ENCODE measurements around the gene ANKRD27. TPM values are rescaled to one million over a fixed set of nuclear protein-coding genes. Genes with fewer than 3 reads are reported as not detected.

Gene ANKRD27
- total RNA-seq, 4 donors from 2014 or later, result 14.7 to 44.3 (median 34.6) TPM

DNA sequence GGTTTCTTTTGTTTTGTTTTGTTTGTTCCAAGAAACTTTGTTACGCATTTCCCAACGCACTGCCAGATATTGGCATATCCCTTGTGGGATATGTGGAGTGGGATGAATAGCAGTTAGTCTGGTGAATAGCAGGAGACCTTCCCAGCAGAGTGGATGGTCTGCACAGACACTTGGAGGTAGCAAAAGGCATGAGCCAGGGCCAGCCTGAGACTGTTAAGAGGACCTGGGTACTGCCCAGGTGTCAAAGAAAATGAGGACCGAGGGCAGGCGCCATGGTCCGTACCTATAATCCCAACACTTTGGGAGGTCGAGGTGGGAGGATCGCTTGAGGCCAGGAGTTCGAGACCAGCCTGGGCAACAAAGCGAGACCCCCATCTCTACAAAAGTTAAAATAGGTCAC lies 107.5 kb downstream of the ANKRD27 start:
- no peak for DNase-seq
- in situ Hi-C loops (cut with MboI; ENCODE audit: low pct_ligation_motif_present in 1 of 4, low pct_unique_long_range_greater_than_20kb in 1 of 4, low sequenced_read_pairs in 3 of 4), result loop anchor here (25.0 kb wide), 2 partner anchors 230 to 255 kb away; partner anchors contain the start of gene ZNF507 (in 1 of the 4)
- TF ChIP-seq, protein P1, sequence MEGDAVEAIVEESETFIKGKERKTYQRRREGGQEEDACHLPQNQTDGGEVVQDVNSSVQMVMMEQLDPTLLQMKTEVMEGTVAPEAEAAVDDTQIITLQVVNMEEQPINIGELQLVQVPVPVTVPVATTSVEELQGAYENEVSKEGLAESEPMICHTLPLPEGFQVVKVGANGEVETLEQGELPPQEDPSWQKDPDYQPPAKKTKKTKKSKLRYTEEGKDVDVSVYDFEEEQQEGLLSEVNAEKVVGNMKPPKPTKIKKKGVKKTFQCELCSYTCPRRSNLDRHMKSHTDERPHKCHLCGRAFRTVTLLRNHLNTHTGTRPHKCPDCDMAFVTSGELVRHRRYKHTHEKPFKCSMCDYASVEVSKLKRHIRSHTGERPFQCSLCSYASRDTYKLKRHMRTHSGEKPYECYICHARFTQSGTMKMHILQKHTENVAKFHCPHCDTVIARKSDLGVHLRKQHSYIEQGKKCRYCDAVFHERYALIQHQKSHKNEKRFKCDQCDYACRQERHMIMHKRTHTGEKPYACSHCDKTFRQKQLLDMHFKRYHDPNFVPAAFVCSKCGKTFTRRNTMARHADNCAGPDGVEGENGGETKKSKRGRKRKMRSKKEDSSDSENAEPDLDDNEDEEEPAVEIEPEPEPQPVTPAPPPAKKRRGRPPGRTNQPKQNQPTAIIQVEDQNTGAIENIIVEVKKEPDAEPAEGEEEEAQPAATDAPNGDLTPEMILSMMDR (IDR thresholded peaks at IDR 0.05), result no peak
- Histone ChIP-seq H3K4me1 (no peaks in the 10 kb centered on the region), H3K27ac (no peak overlapping the region), H3K4me3 (no peak overlapping the region), H3K36me3 (no peaks in the 10 kb centered on the region), H3K27me3 (no peaks in the 10 kb centered on the region), H3K9me3 (no peaks in the 10 kb centered on the region)
- WGBS, 2 donors (ENCODE audit: low coverage in 1 of 2), result 90 to 99% methylated on average over 9 of the region's 9 CpGs
- intact Hi-C loops (cut with DNase I; ENCODE audit: low total_unique reads), result no loop called here

DNA sequence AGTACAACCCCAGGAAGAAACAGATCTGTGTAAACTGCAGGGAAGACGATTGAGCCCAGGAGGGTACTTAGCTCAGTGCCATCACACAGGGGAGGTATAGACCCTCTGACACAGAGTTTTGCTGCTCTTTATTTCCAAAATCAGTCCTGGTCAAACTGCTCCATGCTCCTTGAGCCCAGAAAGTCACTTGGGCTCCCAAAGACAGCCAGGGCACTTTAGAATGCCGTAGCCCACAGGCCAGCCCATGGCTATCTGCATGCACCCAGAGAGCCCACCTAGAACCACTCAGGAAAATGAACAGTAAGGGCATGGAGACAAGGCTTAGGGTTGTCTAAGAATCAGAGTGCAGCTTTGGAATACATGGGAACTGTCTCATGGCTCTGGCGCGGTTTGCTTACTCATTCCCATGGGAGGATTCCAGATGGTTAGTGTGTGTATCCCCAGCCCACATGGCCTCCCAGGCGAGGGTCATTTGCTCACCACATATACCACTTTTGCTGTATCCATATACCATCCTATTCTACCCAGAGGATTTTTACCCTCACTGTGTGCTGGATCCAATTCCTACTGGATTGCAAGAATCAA lies 108.6 kb downstream of the ANKRD27 start:
- no peaks in the 10 kb centered on the region for H3K4me1 ChIP-seq
- DNase-seq, result no peak
- no peaks in the 10 kb centered on the region for H3K36me3 ChIP-seq
- intact Hi-C loops (cut with DNase I; ENCODE audit: low total_unique reads), result no loop called here
- no peak overlapping the region for H3K4me3 ChIP-seq
- no peaks in the 10 kb centered on the region for H3K27me3 ChIP-seq
- in situ Hi-C loops (cut with MboI; ENCODE audit: low pct_ligation_motif_present in 1 of 4, low pct_unique_long_range_greater_than_20kb in 1 of 4, low sequenced_read_pairs in 3 of 4), result loop anchor here (25.0 kb wide), 2 partner anchors 229 to 254 kb away; partner anchors contain the start of gene ZNF507 (in 1 of the 4)
- H3K27ac ChIP-seq, result no peak overlapping the region
- H3K9me3 ChIP-seq, result no peaks in the 10 kb centered on the region
- TF ChIP-seq EP300 (IDR thresholded peaks at IDR 0.05; ENCODE audit: low read depth) (no peak), POLR2A (IDR thresholded peaks at IDR 0.05) (no peak), POLR2AphosphoS5 (IDR thresholded peaks at IDR 0.05) (no peak)
- TF ChIP-seq, protein P1 (IDR thresholded peaks at IDR 0.05), result no peak
- WGBS, 2 donors (ENCODE audit: low coverage in 1 of 2), result 71 to 100% methylated on average over 1 to 5 of the region's 5 CpGs

- TF ChIP-seq POLR2AphosphoS5 (IDR thresholded peaks at IDR 0.05) (no peak), POLR2A (IDR thresholded peaks at IDR 0.05) (no peak), EP300 (IDR thresholded peaks at IDR 0.05; ENCODE audit: low read depth) (no peak)
- TF ChIP-seq, protein P1 (IDR thresholded peaks at IDR 0.05), result no peak
- in situ Hi-C loops (cut with MboI; ENCODE audit: low pct_ligation_motif_present in 1 of 4, low pct_unique_long_range_greater_than_20kb in 1 of 4, low sequenced_read_pairs in 3 of 4), result loop anchor here (25.0 kb wide), 2 partner anchors 226 to 251 kb away; partner anchors contain the start of gene ZNF507 (in 1 of the 4)
- Histone ChIP-seq H3K27me3 (no peaks in the 10 kb centered on the region), H3K4me1 (no peaks in the 10 kb centered on the region), H3K4me3 (no peak overlapping the region), H3K27ac (no peak overlapping the region), H3K9me3 (no peaks in the 10 kb centered on the region), H3K36me3 (no peaks in the 10 kb centered on the region)
- no peak for DNase-seq
- WGBS, 2 donors (ENCODE audit: low coverage in 1 of 2), result 81 to 90% methylated on average over 5 to 9 of the region's 9 CpGs
- intact Hi-C loops (cut with DNase I; ENCODE audit: low total_unique reads), result no loop called here
Measured at GRCh38 chr19:32563761-32564160, 111.2 kb downstream of the ANKRD27 start.

- no peaks in the 10 kb centered on the region for H3K9me3 ChIP-seq
- no peaks in the 10 kb centered on the region for H3K4me1 ChIP-seq
- intact Hi-C loops (cut with DNase I; ENCODE audit: low total_unique reads) (no loop called here), in situ Hi-C loops (cut with MboI; ENCODE audit: low pct_ligation_motif_present in 1 of 4, low pct_unique_long_range_greater_than_20kb in 1 of 4, low sequenced_read_pairs in 3 of 4) (loop anchor here (25.0 kb wide), 2 partner anchors 221 to 246 kb away; partner anchors contain the start of gene ZNF507 (in 1 of the 4))
- DNase-seq, result no peak
- no peak overlapping the region for H3K27ac ChIP-seq
- no peak overlapping the region for H3K4me3 ChIP-seq
- H3K27me3 ChIP-seq, result no peaks in the 10 kb centered on the region
- H3K36me3 ChIP-seq, result no peaks in the 10 kb centered on the region
- TF ChIP-seq EP300 (IDR thresholded peaks at IDR 0.05; ENCODE audit: low read depth), result no peak
- no peak for TF ChIP-seq POLR2A (IDR thresholded peaks at IDR 0.05)
- 50 to 58% methylated on average over 1 to 10 of the region's 10 CpGs for WGBS, 2 donors (ENCODE audit: low coverage in 1 of 2)
Measured at GRCh38 chr19:32558607-32559228, 116.3 kb downstream of the ANKRD27 start.
